Measurements from ENCODE around the gene SUMO4. TPM values are rescaled to one million over a fixed set of nuclear protein-coding genes. Genes with fewer than 3 reads are reported as not detected.
A peak's percentile ranks its signal among the peaks of the same experiment; 100 is the strongest.

SUMO4 gene
- total RNA-seq, 2 experiments from 2014 or later, result 10.1 TPM

DNA sequence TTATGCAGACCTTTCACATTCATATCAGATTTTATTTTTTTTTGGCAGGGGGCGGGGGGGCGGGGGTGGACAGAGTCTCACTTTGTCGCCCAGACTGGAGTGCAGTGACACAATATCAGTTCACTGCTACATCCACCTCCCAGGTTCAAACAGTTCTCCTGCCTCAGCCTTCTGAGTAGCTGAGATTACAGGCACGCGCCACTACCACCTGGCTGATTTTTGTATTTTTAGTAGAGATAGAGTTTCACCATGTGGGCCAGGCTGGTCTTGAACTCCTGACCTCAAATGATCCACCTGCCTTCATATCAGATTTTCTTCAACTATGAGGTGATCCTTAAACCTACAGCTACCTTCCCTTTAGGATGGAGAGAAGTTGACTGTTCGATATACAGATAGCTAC is 8.0 kb upstream of the SUMO4 start:
- Mint-ChIP-seq H3K9me3 (ENCODE audit: insufficient read depth) (peaks cover 11% of the 10 kb centered on the region), H3K4me3 (no peak overlapping the region), H3K27me3 (ENCODE audit: low read depth) (no peaks in the 10 kb centered on the region), H3K4me1 (ENCODE audit: low read depth) (peaks cover 56% of the 10 kb centered on the region), H3K36me3 (ENCODE audit: low read depth) (peaks cover 85% of the 10 kb centered on the region), H3K27ac (peak overlapping the region; percentile 22)
- CTCF ChIA-PET, result interaction anchor here (1.4 to 2.5 kb wide), 3 partner anchors 11 to 364 kb away, joined by 5 to 8 read pairs (median 5); no protein-coding TSS in a partner anchor
- DNase-seq (no peak), ATAC-seq (no peak)
- POLR2A ChIA-PET, result no interaction called here

DNA sequence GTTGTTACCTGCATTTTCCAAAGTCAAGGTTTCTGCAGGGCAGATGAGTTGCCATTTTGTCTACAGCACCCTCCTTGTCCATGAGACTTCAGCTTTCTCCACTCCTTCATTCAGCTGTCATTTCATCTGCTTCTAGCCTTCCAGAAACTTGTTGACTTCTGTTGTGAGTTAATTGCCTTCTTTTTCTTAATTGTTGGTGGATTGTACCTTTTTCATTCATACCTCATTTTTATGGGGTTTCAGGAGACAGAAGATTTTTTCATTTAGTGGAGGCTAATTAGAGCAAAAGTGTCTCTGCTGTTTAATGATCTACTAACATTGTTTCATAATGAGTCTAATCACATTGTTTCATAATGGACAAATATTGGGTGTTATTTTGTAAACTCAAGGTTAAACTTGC is 7.5 kb upstream of the SUMO4 start:
- CTCF ChIA-PET, result interaction anchor here (0.9 to 2.5 kb wide), 4 partner anchors 11 to 364 kb away, joined by 3 to 8 read pairs (median 5); no protein-coding TSS in a partner anchor
- Mint-ChIP-seq H3K36me3 (ENCODE audit: low read depth) (peaks cover 85% of the 10 kb centered on the region), H3K4me1 (ENCODE audit: low read depth) (peaks cover 56% of the 10 kb centered on the region), H3K27me3 (ENCODE audit: low read depth) (no peaks in the 10 kb centered on the region), H3K4me3 (no peak overlapping the region), H3K9me3 (ENCODE audit: insufficient read depth) (peaks cover 7% of the 10 kb centered on the region), H3K27ac (peak overlapping the region; percentile 22)
- DNase-seq (no peak), ATAC-seq (no peak)
- POLR2A ChIA-PET, result no interaction called here

DNA sequence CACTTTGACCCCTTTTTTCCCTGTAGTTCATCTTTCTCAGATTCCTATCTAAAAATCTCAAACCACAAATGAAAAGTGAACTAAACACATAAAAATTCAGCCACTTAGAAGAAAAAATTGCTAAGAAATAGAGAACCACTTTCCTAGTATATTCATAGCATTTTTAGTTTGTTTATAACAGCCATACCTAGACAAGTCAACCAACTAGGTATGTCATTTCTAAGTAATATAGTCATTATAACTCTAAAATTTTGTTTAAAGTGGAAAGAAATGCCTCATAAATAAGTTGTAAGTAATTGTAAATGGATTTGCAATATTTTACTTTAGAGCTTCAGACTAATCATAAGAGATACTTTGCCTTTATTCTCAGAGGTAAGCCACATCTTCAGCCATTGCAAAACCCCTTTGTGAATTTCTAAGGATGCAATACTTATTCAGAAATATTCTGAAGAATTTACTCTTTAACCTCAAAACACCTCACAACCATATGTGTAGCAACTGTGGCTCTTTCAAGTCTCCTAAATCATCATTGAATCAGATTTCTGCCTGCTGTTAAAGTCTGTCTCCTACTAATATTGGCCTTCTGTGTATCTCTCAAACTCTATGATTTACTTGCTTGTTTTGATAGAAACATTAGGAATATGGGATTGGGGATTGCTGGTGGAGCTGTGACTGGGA is 6.9 kb upstream of the SUMO4 start:
- Mint-ChIP-seq H3K36me3 (ENCODE audit: low read depth) (peaks cover 83% of the 10 kb centered on the region), H3K9me3 (ENCODE audit: insufficient read depth) (peaks cover 6% of the 10 kb centered on the region), H3K27ac (no peak overlapping the region), H3K4me1 (ENCODE audit: low read depth) (peaks cover 54% of the 10 kb centered on the region), H3K4me3 (no peak overlapping the region), H3K27me3 (ENCODE audit: low read depth) (no peaks in the 10 kb centered on the region)
- DNase-seq (no peak), ATAC-seq (no peak)
- CTCF ChIA-PET, result interaction anchor here (0.7 to 2.5 kb wide), 4 partner anchors 22 to 365 kb away, joined by 3 to 8 read pairs (median 4); no protein-coding TSS in a partner anchor
- POLR2A ChIA-PET, result no interaction called here

DNA sequence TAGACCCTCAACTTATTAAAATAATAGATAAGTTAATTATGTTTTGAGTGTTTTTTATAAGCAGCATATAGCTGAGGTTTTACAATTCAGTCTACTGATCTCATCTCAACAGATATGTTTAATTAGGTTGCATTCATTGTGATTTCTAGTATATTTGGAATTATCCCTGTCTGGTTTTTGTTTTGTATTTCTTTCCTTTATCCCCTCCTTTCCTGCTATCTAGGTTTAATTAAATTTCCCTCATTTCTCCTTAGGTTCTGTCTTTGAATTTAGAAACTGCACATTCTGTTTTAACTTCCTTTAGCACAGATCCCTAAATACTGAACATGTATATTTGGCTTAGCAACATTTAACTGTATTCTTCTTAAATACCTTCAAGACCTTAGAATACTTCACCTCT is 4.9 kb upstream of the SUMO4 start:
- ATAC-seq (no peak), DNase-seq (no peak)
- Mint-ChIP-seq H3K4me1 (ENCODE audit: low read depth) (peaks cover 52% of the 10 kb centered on the region), H3K27ac (peak overlapping the region; percentile 64), H3K27me3 (ENCODE audit: low read depth) (no peaks in the 10 kb centered on the region), H3K9me3 (ENCODE audit: insufficient read depth) (peaks cover 6% of the 10 kb centered on the region), H3K36me3 (ENCODE audit: low read depth) (peaks cover 83% of the 10 kb centered on the region), H3K4me3 (no peak overlapping the region)
- ChIA-PET POLR2A (no interaction called here), CTCF (no interaction called here)

DNA sequence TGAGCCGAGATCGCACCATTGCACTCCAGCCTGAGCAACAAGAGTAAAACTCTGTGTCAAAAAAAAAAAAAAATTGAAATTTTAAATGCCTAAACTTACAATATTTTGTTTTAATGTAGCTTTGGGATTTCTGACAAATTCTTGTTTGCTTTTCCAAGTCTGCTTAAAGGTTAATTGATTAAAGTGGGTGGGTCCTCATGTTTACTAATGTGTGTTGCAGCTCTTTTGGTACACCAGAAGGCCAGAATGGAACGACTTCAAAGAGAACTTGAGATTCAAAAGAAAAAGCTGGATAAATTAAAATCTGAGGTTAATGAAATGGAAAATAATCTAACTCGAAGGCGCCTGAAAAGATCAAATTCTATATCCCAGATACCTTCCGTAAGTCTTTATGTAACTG is 2.7 kb upstream of the SUMO4 start:
- Mint-ChIP-seq H3K4me1 (ENCODE audit: low read depth) (peaks cover 34% of the 10 kb centered on the region), H3K9me3 (ENCODE audit: insufficient read depth) (peaks cover 6% of the 10 kb centered on the region), H3K36me3 (ENCODE audit: low read depth) (peaks cover 82% of the 10 kb centered on the region), H3K4me3 (no peak overlapping the region), H3K27ac (no peak overlapping the region), H3K27me3 (ENCODE audit: low read depth) (no peaks in the 10 kb centered on the region)
- no peak for DNase-seq
- ChIA-PET POLR2A (no interaction called here), CTCF (interaction anchor here (2.5 kb wide), 1 partner anchor 35 kb away, joined by 12 read pairs; no protein-coding TSS in a partner anchor)
- no peak for ATAC-seq

DNA sequence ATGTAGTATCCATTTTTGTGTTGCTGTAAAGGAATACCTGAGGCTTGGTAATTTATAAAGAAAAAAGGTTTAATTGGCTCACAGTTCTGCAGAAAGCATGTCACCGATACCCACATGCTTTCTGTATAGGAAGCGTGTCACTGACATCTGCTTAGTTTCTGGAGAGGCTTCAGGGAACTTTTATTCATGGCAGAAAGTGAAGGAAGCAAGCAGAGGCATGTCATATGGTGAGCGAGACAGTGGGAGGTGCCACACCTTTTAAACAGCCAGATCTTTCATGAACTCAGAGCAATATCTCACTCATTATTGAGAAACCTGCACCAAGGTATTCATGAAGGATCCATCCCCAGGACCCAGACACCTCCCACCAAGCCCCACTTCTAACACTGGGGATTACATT is 3.5 kb downstream of the SUMO4 start:
- DNase-seq, result no peak
- peaks cover 25% of the 10 kb centered on the region for H3K4me1 Mint-ChIP-seq (ENCODE audit: low read depth)
- ChIA-PET CTCF (no interaction called here), POLR2A (no interaction called here)
- no peaks in the 10 kb centered on the region for H3K9me3 Mint-ChIP-seq (ENCODE audit: insufficient read depth)
- no peaks in the 10 kb centered on the region for H3K27me3 Mint-ChIP-seq (ENCODE audit: low read depth)
- no peak overlapping the region for H3K4me3 Mint-ChIP-seq
- H3K36me3 Mint-ChIP-seq (ENCODE audit: low read depth), result peaks cover 79% of the 10 kb centered on the region
- peak overlapping the region; percentile 50 for H3K27ac Mint-ChIP-seq
- ATAC-seq, result no peak

DNA sequence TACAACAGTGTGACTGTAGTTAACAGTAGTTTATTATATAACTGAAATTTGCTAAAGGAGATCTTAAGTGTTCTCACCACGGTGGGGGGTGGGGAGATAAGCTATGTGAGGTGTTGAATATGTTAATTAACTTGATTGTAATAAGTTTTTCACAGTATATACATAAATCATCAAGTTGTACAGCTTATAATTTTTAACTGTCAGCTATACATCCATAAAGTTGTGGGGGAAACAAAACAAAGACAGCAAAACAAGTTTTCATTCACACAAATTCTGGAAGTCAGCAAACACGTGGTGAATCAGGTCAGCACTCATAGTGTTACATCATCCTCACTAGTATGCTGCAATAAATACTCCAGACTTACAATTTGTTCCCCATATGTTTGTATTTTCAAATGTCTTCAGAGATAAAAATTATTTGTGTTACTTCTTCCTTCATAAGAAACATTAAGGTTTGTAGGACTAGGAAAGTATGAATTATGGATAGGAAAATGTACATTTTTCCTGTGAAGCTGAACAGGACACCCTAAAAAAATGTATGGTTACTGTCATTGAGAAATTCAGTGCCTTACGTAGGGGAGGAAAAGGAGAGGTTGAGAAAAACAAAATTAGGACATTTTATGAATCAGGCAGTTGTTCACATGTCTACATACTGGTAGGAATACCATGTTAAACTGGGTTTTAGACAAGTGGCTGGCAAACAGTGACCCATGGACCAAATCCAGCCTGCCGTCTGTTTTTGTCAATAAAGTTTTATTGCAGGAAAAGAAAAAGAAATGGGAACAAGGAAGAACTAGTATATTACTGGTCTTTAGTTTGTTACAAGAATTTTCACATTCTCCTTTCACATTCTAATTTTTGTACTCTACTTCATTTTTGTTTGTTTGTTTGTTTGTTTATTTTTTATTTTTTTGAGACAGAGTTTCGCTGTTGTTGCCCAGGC is 6.0 kb downstream of the SUMO4 start:
- H3K9me3 Mint-ChIP-seq (ENCODE audit: insufficient read depth), result no peaks in the 10 kb centered on the region
- no peak overlapping the region for H3K4me3 Mint-ChIP-seq
- no peak for ATAC-seq
- ChIA-PET CTCF (interaction anchor here (0.7 to 1.0 kb wide), 2 partner anchors 317 to 323 kb away, joined by 3 read pairs; no protein-coding TSS in a partner anchor), POLR2A (no interaction called here)
- peaks cover 81% of the 10 kb centered on the region for H3K36me3 Mint-ChIP-seq (ENCODE audit: low read depth)
- no peak overlapping the region for H3K27ac Mint-ChIP-seq
- H3K27me3 Mint-ChIP-seq (ENCODE audit: low read depth), result no peaks in the 10 kb centered on the region
- peaks cover 25% of the 10 kb centered on the region for H3K4me1 Mint-ChIP-seq (ENCODE audit: low read depth)
- no peak for DNase-seq

DNA sequence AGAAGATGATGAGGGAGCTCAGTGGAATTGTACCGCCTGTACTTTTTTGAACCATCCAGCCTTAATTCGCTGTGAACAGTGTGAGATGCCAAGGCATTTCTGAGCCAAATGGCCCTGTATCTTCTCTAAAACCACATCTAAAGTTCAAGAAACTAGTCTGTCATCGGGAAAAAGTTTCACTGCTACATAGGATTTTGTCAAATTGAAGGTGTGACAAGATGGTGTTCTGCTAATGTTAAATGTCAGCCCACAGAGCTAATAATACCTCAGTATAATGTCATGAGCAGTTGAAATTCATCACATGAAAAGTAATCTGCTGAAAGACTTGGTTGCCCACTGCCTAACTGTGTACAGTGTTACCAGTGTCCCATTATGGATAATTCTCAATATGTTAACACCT is 9.6 kb downstream of the SUMO4 start:
- DNase-seq (no peak), ATAC-seq (no peak)
- Mint-ChIP-seq H3K4me1 (ENCODE audit: low read depth) (peaks cover 17% of the 10 kb centered on the region), H3K36me3 (ENCODE audit: low read depth) (peaks cover 73% of the 10 kb centered on the region), H3K9me3 (ENCODE audit: insufficient read depth) (no peaks in the 10 kb centered on the region), H3K27ac (no peak overlapping the region), H3K27me3 (ENCODE audit: low read depth) (no peaks in the 10 kb centered on the region), H3K4me3 (no peak overlapping the region)
- CTCF ChIA-PET, result interaction anchor here (0.8 to 2.2 kb wide), 4 partner anchors 18 to 381 kb away, joined by 3 to 7 read pairs (median 4); no protein-coding TSS in a partner anchor
- POLR2A ChIA-PET, result no interaction called here

DNA sequence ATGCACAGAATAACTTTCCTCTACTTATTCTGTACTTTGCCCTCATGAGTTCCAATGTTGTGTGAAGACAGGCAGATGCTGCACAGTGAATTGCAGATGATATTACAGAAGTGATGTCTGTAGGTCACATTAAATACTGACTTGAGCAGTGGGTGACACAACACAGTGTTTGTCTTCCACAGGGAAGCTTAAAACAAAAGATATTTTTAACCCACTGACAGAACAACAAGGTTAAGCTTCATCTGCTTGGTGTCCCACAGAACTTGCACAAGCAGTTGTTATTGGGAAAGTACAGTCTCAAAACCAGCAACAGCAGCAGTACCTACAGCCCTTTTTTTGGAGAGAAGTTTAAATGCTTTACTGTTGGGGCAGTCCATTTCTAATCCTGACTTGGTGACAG is 10.5 kb downstream of the SUMO4 start:
- no peak for DNase-seq
- no peaks in the 10 kb centered on the region for H3K27me3 Mint-ChIP-seq (ENCODE audit: low read depth)
- ChIA-PET POLR2A (no interaction called here), CTCF (interaction anchor here (1.4 to 2.2 kb wide), 3 partner anchors 17 to 382 kb away, joined by 4 to 7 read pairs (median 5); no protein-coding TSS in a partner anchor)
- peaks cover 71% of the 10 kb centered on the region for H3K36me3 Mint-ChIP-seq (ENCODE audit: low read depth)
- ATAC-seq, result no peak
- no peaks in the 10 kb centered on the region for H3K9me3 Mint-ChIP-seq (ENCODE audit: insufficient read depth)
- no peak overlapping the region for H3K4me3 Mint-ChIP-seq
- H3K27ac Mint-ChIP-seq, result peak overlapping the region; percentile 11
- peaks cover 9% of the 10 kb centered on the region for H3K4me1 Mint-ChIP-seq (ENCODE audit: low read depth)

DNA sequence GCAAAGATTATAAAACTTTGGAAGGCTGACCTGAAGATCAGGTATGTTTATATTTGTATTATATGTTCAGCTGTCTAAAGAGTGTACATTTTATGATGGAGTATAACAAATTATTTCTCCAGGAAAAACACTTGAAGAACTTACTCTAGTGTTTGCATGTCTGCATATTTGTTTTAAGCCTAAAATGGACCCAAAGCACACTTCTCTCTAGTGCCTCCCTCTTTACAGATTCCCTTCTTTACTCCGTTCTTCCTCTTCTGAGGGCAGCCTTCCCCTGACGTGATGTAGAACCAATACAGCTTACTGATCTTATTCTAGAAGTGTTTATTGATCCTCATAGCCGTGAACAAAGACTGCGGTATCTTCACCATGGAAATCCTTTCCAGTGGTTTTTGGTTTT is 13.9 kb downstream of the SUMO4 start:
- POLR2A ChIA-PET, result no interaction called here
- no peak for ATAC-seq
- Mint-ChIP-seq H3K36me3 (ENCODE audit: low read depth) (peaks cover 63% of the 10 kb centered on the region), H3K4me1 (ENCODE audit: low read depth) (peaks cover 4% of the 10 kb centered on the region), H3K27ac (no peak overlapping the region), H3K9me3 (ENCODE audit: insufficient read depth) (peaks cover 4% of the 10 kb centered on the region), H3K4me3 (no peak overlapping the region), H3K27me3 (ENCODE audit: low read depth) (no peaks in the 10 kb centered on the region)
- CTCF ChIA-PET, result interaction anchor here (1.0 kb wide), 1 partner anchor 18 kb away, joined by 4 read pairs; no protein-coding TSS in a partner anchor
- no peak for DNase-seq

DNA sequence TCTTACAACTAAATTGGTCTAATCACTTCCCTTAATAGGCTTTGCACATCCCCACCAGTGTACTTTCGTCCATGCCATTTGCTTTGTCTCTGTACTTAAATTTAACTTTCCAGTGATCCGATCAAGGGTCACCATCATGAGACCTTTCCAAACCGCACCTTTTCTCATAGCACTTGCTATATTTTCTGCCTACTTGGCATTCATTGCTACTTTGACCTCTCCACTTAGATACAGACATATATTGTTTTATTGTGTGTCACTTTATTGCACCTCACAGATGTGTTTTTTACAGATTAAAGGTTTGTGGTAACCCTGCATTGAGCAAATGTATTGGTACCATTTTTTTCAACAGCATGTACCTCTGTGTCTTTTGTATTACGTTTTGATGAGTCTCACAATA is 14.8 kb downstream of the SUMO4 start:
- ChIA-PET POLR2A (no interaction called here), CTCF (no interaction called here)
- Mint-ChIP-seq H3K9me3 (ENCODE audit: insufficient read depth) (peaks cover 4% of the 10 kb centered on the region), H3K27me3 (ENCODE audit: low read depth) (no peaks in the 10 kb centered on the region), H3K4me3 (no peak overlapping the region), H3K4me1 (ENCODE audit: low read depth) (peaks cover 6% of the 10 kb centered on the region), H3K27ac (no peak overlapping the region), H3K36me3 (ENCODE audit: low read depth) (peaks cover 59% of the 10 kb centered on the region)
- ATAC-seq (no peak), DNase-seq (no peak)

Measured in activated CD8-positive, alpha-beta T cell treated with anti-CD3 and anti-CD28 coated beads, Interleukin-2, amount 10 ng/mL, durations not matched to agents 7 days and 5 days (primary cell).